Measurements from ENCODE around the gene SLC49A3. TPM values are rescaled to one million over a fixed set of nuclear protein-coding genes. Genes with fewer than 3 reads are reported as not detected.

SLC49A3 gene
- total RNA-seq, 1 donor from 2014 or later: 0.53 TPM

GRCh38 chr4:717601-718320 lies 28.8 kb upstream of the SLC49A3 start:
- H3K27me3 ChIP-seq (ENCODE audit: control insufficient read depth, insufficient read depth, low read length): no peaks in the 10 kb centered on the region
- H3K4me3 ChIP-seq (ENCODE audit: low read depth, low read length): no peak overlapping the region
- H3K36me3 ChIP-seq (ENCODE audit: control insufficient read depth, insufficient read depth, low read length): no peaks in the 10 kb centered on the region
- FAIRE-seq: no peak
- TF ChIP-seq CTCF (IDR thresholded peaks at IDR 0.05; ENCODE audit: insufficient read depth, low read length, severe bottlenecking): no peak
- no peak for DNase-seq (ENCODE audit: low read depth)

GRCh38 chr4:714087-714486 lies 25.1 kb upstream of the SLC49A3 start:
- FAIRE-seq (no peak), DNase-seq (ENCODE audit: low read depth) (no peak)
- H3K4me3 ChIP-seq (ENCODE audit: low read depth, low read length): no peak overlapping the region
- H3K27me3 ChIP-seq (ENCODE audit: control insufficient read depth, insufficient read depth, low read length): no peaks in the 10 kb centered on the region
- no peaks in the 10 kb centered on the region for H3K36me3 ChIP-seq (ENCODE audit: control insufficient read depth, insufficient read depth, low read length)
- no peak for TF ChIP-seq CTCF (IDR thresholded peaks at IDR 0.05; ENCODE audit: insufficient read depth, low read length, severe bottlenecking)

GRCh38 chr4:712916-713632 lies 24.1 kb upstream of the SLC49A3 start:
- no peaks in the 10 kb centered on the region for H3K36me3 ChIP-seq (ENCODE audit: control insufficient read depth, insufficient read depth, low read length)
- H3K4me3 ChIP-seq (ENCODE audit: low read depth, low read length): no peak overlapping the region
- TF ChIP-seq CTCF (IDR thresholded peaks at IDR 0.05; ENCODE audit: insufficient read depth, low read length, severe bottlenecking): no peak
- FAIRE-seq (no peak), DNase-seq (ENCODE audit: low read depth) (no peak)
- H3K27me3 ChIP-seq (ENCODE audit: control insufficient read depth, insufficient read depth, low read length): no peaks in the 10 kb centered on the region

GRCh38 chr4:712093-712492 lies 23.1 kb upstream of the SLC49A3 start:
- Histone ChIP-seq H3K36me3 (ENCODE audit: control insufficient read depth, insufficient read depth, low read length) (no peaks in the 10 kb centered on the region), H3K4me3 (ENCODE audit: low read depth, low read length) (no peak overlapping the region), H3K27me3 (ENCODE audit: control insufficient read depth, insufficient read depth, low read length) (no peaks in the 10 kb centered on the region)
- FAIRE-seq (no peak), DNase-seq (ENCODE audit: low read depth) (no peak)
- TF ChIP-seq CTCF (IDR thresholded peaks at IDR 0.05; ENCODE audit: insufficient read depth, low read length, severe bottlenecking): no peak

GRCh38 chr4:710916-711315 lies 22.0 kb upstream of the SLC49A3 start:
- Histone ChIP-seq H3K36me3 (ENCODE audit: control insufficient read depth, insufficient read depth, low read length) (no peaks in the 10 kb centered on the region), H3K4me3 (ENCODE audit: low read depth, low read length) (no peak overlapping the region), H3K27me3 (ENCODE audit: control insufficient read depth, insufficient read depth, low read length) (no peaks in the 10 kb centered on the region)
- no peak for FAIRE-seq
- no peak for TF ChIP-seq CTCF (IDR thresholded peaks at IDR 0.05; ENCODE audit: insufficient read depth, low read length, severe bottlenecking)
- no peak for DNase-seq (ENCODE audit: low read depth)
